ENCODE results near the gene CTNND1. TPM values are rescaled to one million over a fixed set of nuclear protein-coding genes. Genes with fewer than 3 reads are reported as not detected.

CTNND1 gene
- total and polyA plus RNA-seq, 9 of the 15 experiments (the other 6 are each of a cell fraction or from before 2014, with no cell fraction given) = 11.1 to 74.0 (median 43.3) TPM

DNA sequence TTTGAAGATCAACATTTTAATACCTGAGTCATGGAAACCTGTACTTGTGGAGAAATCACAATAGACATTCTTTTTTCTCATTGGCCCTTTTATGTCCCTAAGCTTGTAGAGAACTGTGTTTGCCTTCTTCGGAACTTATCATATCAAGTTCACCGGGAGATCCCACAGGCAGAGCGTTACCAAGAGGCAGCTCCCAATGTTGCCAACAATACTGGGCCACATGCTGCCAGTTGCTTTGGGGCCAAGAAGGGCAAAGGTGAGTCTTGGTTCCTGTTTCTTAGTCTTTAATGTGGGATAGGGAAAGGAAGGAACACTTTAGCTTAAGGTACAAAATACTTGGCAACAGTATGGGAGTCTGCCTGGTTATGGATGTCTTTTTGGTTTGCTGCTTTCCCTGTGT, 44.2 kb downstream of the CTNND1 start:
- Histone ChIP-seq H3K9ac (ENCODE audit: insufficient read depth in 1 of 2, low read depth in 2 of 2, low read length in 2 of 2) (no peak overlapping the region), H3K9me3 (replicated peaks; ENCODE audit: control insufficient read depth, insufficient read depth, low read depth, low read length) (no peaks in the 10 kb centered on the region), H3K9me1 (ENCODE audit: control insufficient read depth, insufficient read depth, low read length) (no peaks in the 10 kb centered on the region), H3K4me3 (no peak overlapping the region), H3K27ac (ENCODE audit: extremely low read depth, low read depth, low read length) (no peak overlapping the region), H2AFZ (ENCODE audit: low read depth, low read length) (no peak overlapping the region), H3K27me3 (ENCODE audit: control insufficient read depth in 2 of 2, insufficient read depth in 2 of 2, low read length in 2 of 2) (no peaks in the 10 kb centered on the region; a peak in 1 of 5 replicates), H3K79me2 (ENCODE audit: control insufficient read depth, insufficient read depth, low read length) (peaks cover 13% of the 10 kb centered on the region), H3K36me3 (ENCODE audit: control insufficient read depth, insufficient read depth, low read length) (peaks cover 91% of the 10 kb centered on the region), H3K4me1 (replicated peaks in 1 of 2; ENCODE audit: control insufficient read depth in 2 of 2, insufficient read depth in 2 of 2, low read length in 2 of 2) (peaks cover 0 to 2% of the 10 kb centered on the region in 2 experiments; a peak in 1 of 5 replicates), H4K20me1 (replicated peaks; ENCODE audit: control insufficient read depth, insufficient read depth, low read length) (no peaks in the 10 kb centered on the region; the same call in none of the 2 replicates), H3K4me2 (ENCODE audit: insufficient read depth, low read length) (no peak overlapping the region)
- in situ Hi-C loops (cut with MboI) (loop anchor here (10.0 to 25.0 kb wide), 2 partner anchors 141 to 707 kb away; partner anchors contain the start of genes OR5B21 and ZDHHC5), intact Hi-C loops (cut with micrococcal nuclease) (loop anchor here (10.0 kb wide), 1 partner anchor 241 kb away; the partner anchor contains the start of gene UBE2L6)
- 85% methylated on average over 3 of the region's 3 CpGs for WGBS (ENCODE audit: insufficient coverage, low coverage, missing lambda C conversion rate)
- FAIRE-seq = no peak
- ChIA-PET POLR2A (no interaction called here), CTCF (ENCODE audit: low intra/inter-chr PET ratio) (no interaction called here)
- TF ChIP-seq, protein P1, sequence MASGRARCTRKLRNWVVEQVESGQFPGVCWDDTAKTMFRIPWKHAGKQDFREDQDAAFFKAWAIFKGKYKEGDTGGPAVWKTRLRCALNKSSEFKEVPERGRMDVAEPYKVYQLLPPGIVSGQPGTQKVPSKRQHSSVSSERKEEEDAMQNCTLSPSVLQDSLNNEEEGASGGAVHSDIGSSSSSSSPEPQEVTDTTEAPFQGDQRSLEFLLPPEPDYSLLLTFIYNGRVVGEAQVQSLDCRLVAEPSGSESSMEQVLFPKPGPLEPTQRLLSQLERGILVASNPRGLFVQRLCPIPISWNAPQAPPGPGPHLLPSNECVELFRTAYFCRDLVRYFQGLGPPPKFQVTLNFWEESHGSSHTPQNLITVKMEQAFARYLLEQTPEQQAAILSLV (tag; IDR thresholded peaks at IDR 0.05) = no peak
- TF ChIP-seq NR4A1 (CRISPR knock-in tag; IDR thresholded peaks at IDR 0.05) (no peak), NR4A1 (tag; IDR thresholded peaks at IDR 0.05) (no peak), ZEB2 (IDR thresholded peaks at IDR 0.05) (no peak), ZNF551 (CRISPR knock-in tag; IDR thresholded peaks at IDR 0.05) (no peak), ZKSCAN8 (CRISPR knock-in tag; IDR thresholded peaks at IDR 0.05) (no peak), ZNF318 (IDR thresholded peaks at IDR 0.05; ENCODE audit: borderline replicate concordance in 1 of 2, low read depth in 1 of 2) (no peak), KLF13 (tag; IDR thresholded peaks at IDR 0.05; ENCODE audit: borderline replicate concordance, low read depth) (no peak), ZSCAN32 (CRISPR knock-in tag; IDR thresholded peaks at IDR 0.05) (no peak), NFRKB (IDR thresholded peaks at IDR 0.05; ENCODE audit: low read depth) (no peak), STAT5B (CRISPR knock-in tag; IDR thresholded peaks at IDR 0.05) (no peak), TCFL5 (CRISPR knock-in tag; conservative IDR thresholded peaks at IDR 0.05) (no peak), EWSR1 (IDR thresholded peaks at IDR 0.05; ENCODE audit: borderline replicate concordance, low read depth, partially characterized antibody) (no peak), RFX7 (CRISPR knock-in tag; IDR thresholded peaks at IDR 0.05) (no peak), HNRNPK (IDR thresholded peaks at IDR 0.05; ENCODE audit: low read depth, low read length, poor library complexity, severe bottlenecking) (no peak)
- DNase-seq (ENCODE audit: extremely low read depth in 1 of 4, low spot score in 3 of 4) = no peak
- BruUV-seq (replicated peaks) = no TSS peak
- ATAC-seq = no peak

All from K562 (cell line).